NCI-H2227 treated with DMSO at 0.1 percent for 48 hours (cell line): ENCODE data around the gene TAOK3.
"Not testable (repeated sequence)": the region's sequence is repeated elsewhere in the genome, so short reads cannot be mapped to it uniquely, and the experiment has no call there.

ENCODE experiments used
- DNase-seq: peaks from one replicate; lab custom pipeline; 2025; lab: John Stamatoyannopoulos, UW

The TAOK3 gene

DNA sequence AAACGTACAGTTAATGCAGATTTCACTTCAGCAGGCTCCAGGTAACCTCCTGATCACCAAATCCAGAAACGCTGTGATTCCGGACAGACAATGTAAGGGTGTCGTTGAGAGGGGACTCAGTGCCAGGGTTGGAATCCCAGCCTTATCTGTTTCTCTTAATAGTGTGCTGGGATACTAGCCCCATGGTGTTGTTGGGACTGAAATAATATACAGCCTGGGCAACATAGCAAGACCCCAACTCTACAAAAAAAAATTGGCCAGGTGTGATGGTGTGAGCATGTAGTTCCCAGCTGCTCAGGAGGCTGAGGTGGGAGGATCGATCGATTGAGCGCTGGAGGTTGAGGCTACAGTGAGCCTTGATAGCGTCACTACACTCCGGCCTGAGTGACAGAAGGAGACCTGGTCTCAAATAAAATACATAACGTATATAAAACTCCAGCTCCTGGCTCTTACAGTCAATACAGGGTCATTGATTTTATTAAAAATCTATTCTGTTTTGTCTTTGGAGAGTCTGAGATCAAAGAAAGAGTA, 235.5 kb downstream of the TAOK3 start:
- DNase-seq: no peak

DNA sequence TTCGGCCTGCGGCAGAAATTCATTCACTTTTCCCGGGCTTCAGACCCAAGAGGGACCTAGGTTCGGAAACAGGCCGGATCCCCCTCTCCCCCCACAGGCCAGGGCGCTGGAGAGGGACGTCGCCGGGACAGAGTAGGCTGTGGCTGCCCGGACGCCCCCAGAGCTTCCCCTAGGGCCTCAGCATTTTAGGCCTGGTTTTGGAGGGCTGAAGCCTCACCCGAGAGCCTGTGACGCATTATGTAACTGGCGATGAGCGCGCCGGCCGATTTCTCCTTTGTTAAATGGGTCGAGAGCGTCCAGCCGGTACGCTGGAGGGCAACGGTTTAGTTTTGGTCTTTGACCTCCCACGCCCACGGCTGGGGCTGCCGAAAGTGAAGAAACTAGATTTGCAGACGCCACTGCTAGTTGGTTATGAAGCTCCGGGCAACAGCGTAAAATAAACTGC, 236.1 kb downstream of the TAOK3 start:
- DNase-seq: no peak

DNA sequence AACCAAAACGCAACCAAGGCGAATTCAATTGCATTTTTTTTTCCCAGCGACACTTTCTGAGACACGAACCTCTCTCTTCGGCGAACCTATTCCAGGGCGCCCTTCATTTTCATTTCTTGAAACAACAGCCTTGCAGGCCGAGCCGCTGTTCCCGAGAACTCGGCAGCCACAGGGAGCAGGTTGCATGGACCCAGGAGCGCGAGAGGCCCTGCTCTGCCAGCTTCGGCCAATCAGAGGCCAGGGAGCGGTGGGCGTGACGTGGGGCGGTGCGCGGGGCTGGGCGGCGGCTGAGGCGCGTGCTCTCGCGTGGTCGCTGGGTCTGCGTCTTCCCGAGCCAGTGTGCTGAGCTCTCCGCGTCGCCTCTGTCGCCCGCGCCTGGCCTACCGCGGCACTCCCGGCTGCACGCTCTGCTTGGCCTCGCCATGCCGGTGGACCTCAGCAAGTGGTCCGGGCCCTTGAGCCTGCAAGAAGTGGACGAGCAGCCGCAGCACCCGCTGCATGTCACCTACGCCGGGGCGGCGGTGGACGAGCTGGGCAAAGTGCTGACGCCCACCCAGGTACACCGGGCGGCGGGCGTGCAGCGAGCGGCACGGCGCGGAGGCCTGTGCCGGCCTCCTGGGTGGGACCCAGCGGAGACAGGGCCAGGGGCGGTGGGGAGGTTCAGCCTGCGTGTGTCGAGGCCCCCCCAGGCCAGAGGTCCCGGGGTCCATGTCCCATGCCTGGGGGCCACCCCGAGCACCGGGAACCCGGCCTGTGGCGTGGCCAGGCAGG, 236.7 kb downstream of the TAOK3 start, which contains the start of gene PEBP1:
TSS of gene PEBP1 (plus strand) at position 337 of the 771 bp plus-strand sequence. CDS start at position 423, 86 bp downstream.
- DNase-seq: peak; percentile 89

DNA sequence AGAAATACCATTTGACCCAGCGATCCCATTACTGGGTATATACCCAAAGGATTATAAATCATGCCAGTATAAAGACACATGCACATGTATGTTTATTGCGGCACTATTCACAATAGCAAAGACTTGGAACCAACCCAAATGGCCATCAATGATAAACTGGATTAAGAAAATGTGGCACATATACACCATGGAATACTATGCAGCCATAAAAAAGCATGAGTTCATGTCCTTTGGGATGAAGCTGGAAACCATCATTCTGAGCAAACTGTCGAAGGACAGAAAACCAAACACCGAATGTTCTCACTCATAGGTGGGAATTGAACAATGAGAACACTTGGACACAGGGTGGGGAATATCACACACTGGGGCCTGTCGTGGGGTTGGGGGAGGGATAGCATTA, 243.3 kb downstream of the TAOK3 start:
- DNase-seq: not testable (repeated sequence)

DNA sequence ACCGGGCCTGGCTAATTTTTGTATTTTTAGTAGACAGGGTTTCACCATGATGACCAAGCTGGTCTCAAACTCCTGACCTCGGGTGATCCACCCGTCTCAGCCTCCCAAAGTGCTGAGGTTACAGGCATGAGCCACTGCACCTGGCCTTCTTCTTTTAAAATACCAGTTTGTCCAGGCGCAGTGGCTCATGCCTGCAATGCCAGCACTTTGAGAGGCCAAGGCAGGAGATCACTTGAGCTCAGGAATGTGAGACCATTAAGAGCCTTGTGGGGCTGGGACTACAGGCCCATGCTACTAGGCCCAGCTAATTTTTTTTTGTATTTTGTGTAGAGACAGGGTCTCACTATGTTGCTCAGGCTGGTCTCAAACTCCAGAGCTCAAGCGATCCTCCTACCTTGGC, 244.8 kb downstream of the TAOK3 start:
- no peak for DNase-seq

DNA sequence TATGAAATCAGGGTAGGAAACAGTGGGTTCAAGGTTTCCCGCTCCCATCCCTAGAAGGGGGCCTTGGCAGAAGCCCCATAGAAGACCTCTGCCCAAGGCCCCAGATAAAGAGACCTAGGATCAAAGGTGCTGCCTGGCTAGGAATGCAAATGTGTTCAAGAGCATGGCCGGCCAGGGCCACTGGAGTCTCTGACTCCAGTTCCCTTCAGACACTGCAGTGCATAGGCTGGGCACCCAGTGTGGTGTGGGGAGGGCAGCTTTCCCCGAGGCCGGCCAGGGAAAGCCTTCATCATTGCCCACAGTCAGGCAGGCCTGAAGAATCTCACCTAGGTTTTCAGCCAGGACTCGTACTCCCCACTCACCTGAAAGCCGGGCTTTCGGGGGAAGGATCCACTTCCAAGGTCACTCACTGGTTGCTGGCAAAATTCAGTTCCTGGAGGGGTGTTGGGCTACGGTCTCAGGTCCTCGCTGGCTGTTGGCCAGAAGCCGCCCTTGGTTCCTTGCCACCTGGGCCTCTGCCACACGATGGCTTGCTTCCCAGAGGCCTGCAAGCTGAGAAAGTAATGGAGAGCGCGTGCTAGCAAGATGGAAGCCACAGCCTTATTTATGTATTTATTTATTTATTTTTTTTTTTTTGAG, 246.5 kb downstream of the TAOK3 start:
- no peak for DNase-seq

DNA sequence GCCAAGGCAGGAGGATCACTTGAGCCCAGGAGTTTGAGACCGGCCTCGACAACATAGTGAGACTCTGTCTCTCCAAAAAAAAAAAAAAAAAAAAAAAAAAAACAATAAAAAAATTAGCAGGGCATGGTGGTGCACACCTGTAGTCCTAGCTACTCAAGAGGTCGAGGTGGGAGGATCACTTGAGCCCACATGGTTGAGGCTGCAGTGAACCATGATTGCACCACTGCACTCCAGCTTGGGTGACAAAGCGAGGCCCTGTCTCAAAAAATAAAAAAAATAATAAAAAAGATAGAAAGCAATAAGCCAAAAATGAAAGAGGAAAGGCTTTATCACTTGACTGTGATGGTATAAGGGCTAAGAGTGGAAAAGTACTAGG, 247.0 kb downstream of the TAOK3 start:
- no peak for DNase-seq

DNA sequence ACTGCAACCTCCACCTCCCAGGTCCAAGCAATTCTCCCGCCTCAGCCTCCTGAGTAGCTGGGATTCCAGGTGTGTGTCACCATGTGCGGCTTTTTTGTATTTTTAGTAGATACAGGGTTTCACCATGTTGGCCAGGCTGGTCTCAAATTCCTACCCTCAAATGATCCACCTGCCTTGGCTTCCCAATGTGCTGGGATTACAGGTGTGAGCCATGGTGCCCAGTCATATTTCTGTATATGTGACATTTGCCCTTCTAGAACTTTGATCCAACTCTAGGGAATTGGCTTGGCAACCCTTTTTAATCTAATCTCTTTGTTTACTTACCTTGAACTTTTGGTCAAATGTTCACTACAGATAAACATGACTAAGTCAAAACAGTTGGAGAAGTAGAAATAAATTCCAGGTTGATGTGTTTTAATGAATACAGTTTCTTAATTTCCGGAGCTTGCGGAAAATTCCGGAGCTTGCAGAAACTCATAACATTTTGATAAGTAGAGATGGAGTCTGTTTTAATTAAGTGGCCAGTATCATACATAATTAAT, 248.3 kb downstream of the TAOK3 start:
- DNase-seq: no peak

DNA sequence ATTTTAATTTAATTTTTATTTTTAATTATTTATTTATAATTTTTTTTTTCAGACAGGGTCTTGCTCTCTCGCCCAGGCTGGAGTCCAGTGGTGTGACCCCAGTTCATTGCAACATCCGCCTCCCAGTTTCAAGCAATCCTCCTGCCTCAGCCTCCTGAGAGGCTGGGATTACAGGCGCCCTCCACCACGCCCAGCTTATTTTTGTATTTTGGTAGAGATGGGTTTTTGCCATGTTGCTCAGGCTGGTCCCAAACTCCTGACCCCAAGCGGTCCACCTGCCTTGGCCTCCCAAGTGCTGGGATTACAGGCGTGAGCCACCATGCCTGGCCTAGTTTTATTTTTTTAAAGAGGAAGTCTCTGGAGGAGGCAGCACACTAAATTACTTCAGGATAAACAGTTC, 250.4 kb downstream of the TAOK3 start:
- no peak for DNase-seq

DNA sequence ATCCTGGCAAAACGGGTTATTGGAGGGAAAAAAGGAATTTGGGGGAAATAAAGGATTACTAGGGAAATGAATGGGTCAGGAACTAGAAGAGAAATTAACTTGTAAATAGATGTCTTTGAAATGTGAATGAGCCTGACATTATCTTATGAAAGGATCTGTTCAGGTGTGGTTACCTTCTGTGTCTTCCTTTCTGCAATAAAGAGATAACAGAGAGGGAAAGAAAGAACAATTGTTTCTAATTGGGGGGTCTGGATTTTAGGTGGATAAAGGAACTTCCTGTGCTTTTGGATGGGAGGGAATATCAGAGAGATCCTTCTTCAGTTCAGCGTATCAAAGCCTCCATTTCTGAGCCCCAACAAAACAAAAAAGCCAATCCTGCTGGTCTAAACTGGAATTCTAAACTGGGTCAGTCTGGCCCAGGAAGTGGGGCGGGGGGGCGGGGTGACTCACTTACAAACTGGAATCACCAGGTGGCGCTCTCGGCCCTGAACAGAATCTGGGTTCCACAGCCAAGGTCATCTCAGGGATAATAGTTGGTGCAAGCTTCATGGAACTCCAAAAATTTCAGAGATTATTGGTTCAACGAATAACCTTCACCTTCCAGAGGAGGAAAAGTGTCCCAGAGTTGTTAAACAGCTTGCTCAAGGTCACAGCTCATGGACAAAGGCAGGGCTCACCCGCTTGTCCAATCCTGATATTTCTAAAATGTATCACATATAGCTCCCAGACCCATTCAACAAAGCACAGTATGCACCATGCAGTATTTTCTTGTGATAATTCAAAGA, 251.9 kb downstream of the TAOK3 start:
- DNase-seq: peak; percentile 30

DNA sequence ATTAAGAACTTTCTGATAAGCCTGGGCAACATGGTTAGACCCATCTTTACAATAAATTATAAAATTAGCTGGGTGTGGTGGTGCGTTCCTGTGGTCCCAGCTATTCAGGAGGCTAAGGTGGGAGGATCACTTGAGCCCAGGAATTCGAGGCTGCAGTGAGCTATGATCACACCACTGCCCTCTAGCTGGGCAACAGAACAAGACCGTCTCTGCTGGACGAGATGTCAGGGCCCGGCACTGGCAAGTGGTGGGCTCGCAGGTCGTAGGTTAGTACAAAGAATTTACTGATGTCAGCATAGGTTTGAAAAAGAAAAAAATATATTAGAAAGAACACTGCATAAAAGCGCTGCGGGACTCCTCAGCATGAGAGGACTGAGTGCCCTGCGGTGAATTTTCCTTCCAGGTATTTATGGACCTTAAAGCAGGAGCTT, 253.2 kb downstream of the TAOK3 start:
- no peak for DNase-seq

DNA sequence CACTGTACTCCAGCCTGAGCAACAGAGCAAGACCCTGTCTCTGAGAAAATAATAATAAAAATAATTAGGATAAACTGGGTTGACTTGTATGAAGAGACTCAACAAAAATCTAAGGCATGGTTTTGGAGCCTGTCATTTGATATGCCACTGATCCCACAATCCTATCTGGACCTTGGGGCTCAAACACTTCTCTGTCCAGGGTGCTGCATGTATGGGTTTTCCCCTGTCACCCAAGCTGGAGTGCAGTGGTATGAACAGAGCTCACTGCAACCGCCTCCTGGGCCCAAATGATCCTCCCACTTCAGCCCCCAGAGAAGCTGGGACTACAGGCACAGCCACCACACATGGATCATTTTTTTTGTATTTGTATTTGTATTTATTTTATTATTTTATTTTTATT, 263.6 kb downstream of the TAOK3 start:
- DNase-seq: no peak

DNA sequence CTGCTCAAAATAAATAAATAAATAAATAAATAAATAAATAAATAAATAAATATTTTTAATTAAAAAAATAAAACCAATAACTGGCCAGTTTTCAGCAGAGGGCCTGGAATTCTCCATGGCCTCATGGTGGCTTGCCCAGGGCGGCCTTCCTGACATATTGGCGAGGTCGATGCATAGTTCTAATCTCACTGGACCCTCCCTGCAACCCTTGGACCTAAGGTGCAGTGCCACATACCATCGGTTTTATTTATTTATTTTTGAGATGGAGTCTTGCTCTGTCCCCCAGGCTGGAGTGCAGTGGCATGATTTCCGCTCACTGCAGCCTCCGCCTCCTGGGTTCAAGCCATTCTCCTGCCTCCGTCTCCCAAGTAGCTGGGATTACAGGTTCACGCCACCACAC, 265.0 kb downstream of the TAOK3 start:
- no peak for DNase-seq

DNA sequence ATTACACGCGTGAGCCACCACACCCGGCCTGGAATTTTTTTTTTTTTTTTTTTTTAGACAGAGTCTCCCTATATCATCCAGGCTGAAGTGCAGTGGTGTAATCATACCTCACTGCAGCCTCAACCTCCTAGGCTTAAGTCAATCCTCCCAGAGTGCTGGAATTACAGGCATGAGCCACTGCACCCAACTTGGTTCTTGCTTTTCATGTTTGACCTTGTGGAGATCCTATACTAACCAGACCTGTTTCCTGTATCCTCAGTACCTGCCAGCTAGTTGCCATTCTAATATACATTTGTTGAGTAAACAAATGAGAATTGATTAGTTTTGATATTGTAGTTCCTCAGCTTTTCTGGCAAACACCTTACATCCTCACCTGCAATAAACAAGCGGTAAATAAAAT, 265.7 kb downstream of the TAOK3 start:
- DNase-seq: no peak

DNA sequence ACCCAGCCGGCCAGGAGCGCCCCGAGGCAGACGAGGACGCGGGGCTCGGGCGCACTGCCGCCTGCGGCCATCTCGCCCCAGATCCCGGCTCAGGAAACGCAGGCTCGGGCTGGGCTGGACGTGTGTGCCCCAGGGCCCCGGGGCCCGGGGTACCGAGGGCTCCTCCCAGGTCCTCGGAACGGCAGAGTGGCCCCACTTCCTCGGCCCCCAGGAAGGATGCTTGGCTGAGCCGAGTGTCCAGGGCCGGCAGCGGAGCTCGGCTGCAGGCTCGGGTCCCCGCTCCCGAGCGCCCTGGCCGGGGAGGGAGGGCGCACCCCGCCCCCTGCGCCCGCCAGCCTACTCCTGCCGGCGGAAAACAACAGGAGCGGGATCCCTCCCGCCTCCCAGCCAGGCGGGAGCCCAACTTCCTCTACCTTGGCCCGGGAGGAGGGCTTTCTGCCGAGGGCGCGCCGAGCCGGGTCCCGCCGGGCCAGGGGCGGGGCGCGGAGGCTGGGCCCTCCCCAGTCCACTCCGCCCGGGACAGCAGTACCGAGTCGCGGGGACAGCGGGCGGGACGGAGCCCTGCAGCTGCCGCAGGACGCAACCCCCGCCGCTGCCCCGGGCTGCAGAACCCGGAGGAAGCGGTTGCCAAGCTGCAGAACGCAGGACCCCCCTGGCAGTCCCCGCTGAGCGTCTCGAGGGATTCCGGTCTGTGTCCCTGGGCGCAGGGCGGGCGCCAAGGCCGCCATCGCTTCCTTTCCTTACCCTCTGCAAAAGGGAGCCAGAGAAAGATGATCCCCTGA, 268.9 kb downstream of the TAOK3 start, which contains the start of gene VSIG10:
TSS of gene VSIG10 (minus strand) at position 411 of the 782 bp plus-strand sequence. CDS start at position 71, 340 bp downstream.
- peak; percentile 60 for DNase-seq

DNA sequence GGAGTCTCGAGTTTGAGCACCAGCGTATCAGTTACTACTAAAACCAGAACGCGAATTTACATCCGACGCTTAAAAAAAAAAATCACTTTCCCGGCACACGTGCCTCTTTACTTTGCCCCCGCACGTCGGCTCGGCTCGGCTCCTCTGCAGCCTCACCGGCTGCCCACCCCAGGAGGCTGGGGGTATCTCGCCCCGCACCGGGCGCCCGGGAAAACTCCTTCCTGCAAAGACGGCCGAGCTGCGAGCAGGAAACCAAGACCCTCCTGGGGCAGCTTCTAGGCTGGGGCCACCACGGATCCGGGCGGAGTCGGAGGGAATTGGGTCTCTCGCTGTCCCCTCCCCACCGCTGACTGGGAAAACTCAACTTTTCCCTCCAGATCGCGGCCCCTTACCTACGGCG, 269.5 kb downstream of the TAOK3 start:
- peak; percentile 35 for DNase-seq

DNA sequence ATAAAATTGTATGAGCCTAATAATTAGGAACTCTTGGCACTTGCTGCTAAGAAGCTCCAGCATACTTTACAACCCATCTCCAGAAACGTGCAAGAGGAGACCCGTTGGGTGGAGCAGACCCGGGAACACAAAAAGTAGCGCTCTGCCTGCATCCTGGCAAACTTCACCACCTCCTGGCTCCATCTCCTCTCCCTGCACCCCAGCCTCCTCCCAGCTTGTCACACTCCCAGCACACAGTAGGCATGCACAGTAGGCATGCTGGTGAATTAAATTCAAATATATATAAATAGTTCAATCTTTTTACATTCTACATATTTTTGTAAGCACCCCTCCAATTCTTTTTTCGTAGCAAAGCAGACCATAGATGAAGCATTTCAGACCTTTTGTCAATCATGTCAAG, 270.1 kb downstream of the TAOK3 start:
- DNase-seq: no peak

DNA sequence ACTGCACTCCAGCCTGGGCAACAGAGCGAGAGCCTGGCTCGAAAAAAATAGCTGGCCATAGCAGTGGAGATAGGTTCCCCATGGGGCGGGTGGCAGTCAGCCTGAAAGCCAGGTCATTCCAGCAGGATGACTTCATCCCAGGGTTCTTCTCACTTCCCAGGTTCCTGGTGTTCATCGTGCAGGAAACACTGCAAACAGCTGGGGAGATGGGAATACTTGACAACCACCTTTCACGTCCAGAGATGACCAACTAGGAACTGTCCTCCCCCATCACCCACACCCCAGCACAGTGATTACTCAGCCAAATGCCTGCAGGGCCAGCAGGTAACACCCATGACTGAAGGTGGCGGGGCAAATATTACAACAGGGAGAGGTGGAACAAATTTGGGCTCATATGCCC, 270.6 kb downstream of the TAOK3 start:
- no peak for DNase-seq

DNA sequence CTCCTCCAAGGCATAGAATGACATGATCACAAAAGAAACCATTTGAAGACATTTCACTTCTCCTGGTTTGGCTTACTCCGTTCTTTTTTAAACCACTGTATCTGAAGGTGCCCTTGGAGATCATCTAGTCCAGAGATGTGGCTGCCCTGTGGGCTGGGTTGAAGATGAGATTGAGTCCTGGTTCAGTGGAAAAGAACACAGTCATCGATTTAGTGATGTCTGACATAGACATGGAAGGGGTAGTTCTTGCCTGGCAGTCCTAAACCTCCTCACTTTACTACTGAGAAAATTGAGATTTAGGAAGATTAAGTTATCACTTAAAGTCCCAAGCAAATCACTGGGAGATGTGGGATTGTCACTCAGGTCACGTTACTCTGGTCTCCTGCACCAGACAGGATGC, 271.7 kb downstream of the TAOK3 start:
- no peak for DNase-seq
